Middle frontal gyrus (tissue), 1 donor: ENCODE measurements around the gene VSIG4.
"Not testable (repeated sequence)": the region's sequence is repeated elsewhere in the genome, so short reads cannot be mapped to it uniquely, and the experiment has no call there.

ENCODE experiments used
- DNase-seq: peaks from one replicate; pipeline ENCODE4 v3.0.0-alpha.2; 2015; ENCODE audit warnings: low spot score; ENCODE audit errors: extremely low spot score

Gene VSIG4

GRCh38 chrX:65985922-65986588 lies 53.8 kb downstream of the VSIG4 start:
- DNase-seq: no peak

- no peak for DNase-seq
These were observed 54.7 kb downstream of the VSIG4 start for GRCh38 chrX:65985211-65985610.

GRCh38 chrX:65977161-65977560 lies 62.7 kb downstream of the VSIG4 start:
- not testable (repeated sequence) for DNase-seq

GRCh38 chrX:65976161-65976560 lies 63.7 kb downstream of the VSIG4 start:
- DNase-seq: no peak

GRCh38 chrX:65975161-65975751 lies 64.6 kb downstream of the VSIG4 start:
- DNase-seq: not testable (repeated sequence)
